Measurements from ENCODE around the gene STK17A. TPM values are rescaled to one million over a fixed set of nuclear protein-coding genes. Genes with fewer than 3 reads are reported as not detected.
"Not testable (repeated sequence)": the region's sequence is repeated elsewhere in the genome, so short reads cannot be mapped to it uniquely, and the experiment has no call there.

Gene STK17A
- total and polyA plus RNA-seq, 4 donors = 16.9 to 18.8 (median 18.0) TPM

GRCh38 chr7:43626695-43627094, 43.8 kb downstream of the STK17A start:
- Histone ChIP-seq H3K4me1 (ENCODE audit: control insufficient read depth, insufficient read depth, low read length) (no peaks in the 10 kb centered on the region), H3K36me3 (ENCODE audit: control insufficient read depth, insufficient read depth, low read length) (no peaks in the 10 kb centered on the region), H3K27ac (ENCODE audit: low read depth, low read length) (no peak overlapping the region), H3K4me3 (ENCODE audit: low read depth, low read length) (no peak overlapping the region), H3K9me3 (ENCODE audit: control insufficient read depth, insufficient read depth, low read length) (no peaks in the 10 kb centered on the region), H3K27me3 (ENCODE audit: control insufficient read depth, insufficient read depth, low read length) (no peaks in the 10 kb centered on the region)
- WGBS (ENCODE audit: insufficient coverage) = no CpG with 5 or more reads among the region's 2 CpGs
- DNase-seq (ENCODE audit: low read depth in 4 of 6, low spot score in 6 of 6) = no peak

DNA sequence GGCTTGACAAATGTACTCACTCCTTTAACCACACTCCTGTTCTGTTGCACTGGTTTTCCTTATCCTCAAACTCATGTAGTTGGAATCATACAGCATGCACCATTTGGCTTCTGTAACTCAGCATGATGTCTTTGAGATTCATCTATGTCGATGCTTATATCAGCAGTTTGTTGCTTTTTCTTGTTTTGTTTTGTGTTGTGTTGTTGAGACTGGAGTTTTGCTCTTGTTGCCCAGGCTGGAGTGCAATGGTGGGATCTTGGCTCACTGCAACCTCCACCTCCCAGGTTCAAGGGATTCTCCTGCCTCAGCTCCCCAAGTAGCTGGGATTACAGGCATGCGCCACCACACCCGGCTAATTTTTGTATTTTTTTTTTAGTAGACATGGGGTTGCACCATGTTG, 44.9 kb downstream of the STK17A start:
- H3K9me3 ChIP-seq (ENCODE audit: control insufficient read depth, insufficient read depth, low read length); H3K27ac ChIP-seq (ENCODE audit: low read depth, low read length); H3K4me3 ChIP-seq (ENCODE audit: low read depth, low read length); H3K4me1 ChIP-seq (ENCODE audit: control insufficient read depth, insufficient read depth, low read length); DNase-seq (ENCODE audit: low read depth in 4 of 6, low spot score in 6 of 6); H3K36me3 ChIP-seq (ENCODE audit: control insufficient read depth, insufficient read depth, low read length); H3K27me3 ChIP-seq (ENCODE audit: control insufficient read depth, insufficient read depth, low read length): not testable (repeated sequence)
- WGBS (ENCODE audit: insufficient coverage) = no CpG with 5 or more reads among the region's 3 CpGs

GRCh38 chr7:43628431-43628830, 45.5 kb downstream of the STK17A start:
- Histone ChIP-seq H3K4me3 (ENCODE audit: low read depth, low read length) (no peak overlapping the region), H3K36me3 (ENCODE audit: control insufficient read depth, insufficient read depth, low read length) (peaks cover 3% of the 10 kb centered on the region), H3K27me3 (ENCODE audit: control insufficient read depth, insufficient read depth, low read length) (no peaks in the 10 kb centered on the region), H3K4me1 (ENCODE audit: control insufficient read depth, insufficient read depth, low read length) (no peaks in the 10 kb centered on the region), H3K9me3 (ENCODE audit: control insufficient read depth, insufficient read depth, low read length) (no peaks in the 10 kb centered on the region), H3K27ac (ENCODE audit: low read depth, low read length) (no peak overlapping the region)
- WGBS (ENCODE audit: insufficient coverage) = 29% methylated on average over 1 of the region's 2 CpGs
- no peak for DNase-seq (ENCODE audit: low read depth in 4 of 6, low spot score in 6 of 6)

GRCh38 chr7:43629857-43630256, 46.9 kb downstream of the STK17A start:
- H3K36me3 ChIP-seq (ENCODE audit: control insufficient read depth, insufficient read depth, low read length) = peaks cover 10% of the 10 kb centered on the region
- no peaks in the 10 kb centered on the region for H3K27me3 ChIP-seq (ENCODE audit: control insufficient read depth, insufficient read depth, low read length)
- no peaks in the 10 kb centered on the region for H3K4me1 ChIP-seq (ENCODE audit: control insufficient read depth, insufficient read depth, low read length)
- WGBS (ENCODE audit: insufficient coverage) = 100% methylated on average over 2 of the region's 6 CpGs
- no peaks in the 10 kb centered on the region for H3K9me3 ChIP-seq (ENCODE audit: control insufficient read depth, insufficient read depth, low read length)
- DNase-seq (ENCODE audit: low read depth in 4 of 6, low spot score in 6 of 6) = no peak
- no peak overlapping the region for H3K4me3 ChIP-seq (ENCODE audit: low read depth, low read length)
- no peak overlapping the region for H3K27ac ChIP-seq (ENCODE audit: low read depth, low read length)

DNA sequence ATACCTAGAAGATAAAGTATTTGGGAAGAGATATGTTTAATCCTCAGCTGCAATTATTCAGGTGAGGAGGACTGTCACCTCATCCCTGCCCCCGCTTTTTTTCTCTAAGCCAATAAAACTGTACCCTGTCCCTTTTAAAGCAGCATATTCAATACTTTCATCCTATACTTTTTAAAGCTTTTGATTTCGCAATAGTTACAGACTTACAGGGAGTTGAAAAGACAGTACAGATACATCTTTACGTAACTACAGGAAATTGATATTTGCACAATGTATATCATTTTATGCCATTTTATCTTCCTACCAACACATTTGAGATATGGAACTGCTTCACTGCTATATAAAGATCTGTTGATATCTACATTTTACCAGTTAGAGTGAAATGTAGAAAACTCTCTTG, 47.6 kb downstream of the STK17A start:
- no peaks in the 10 kb centered on the region for H3K9me3 ChIP-seq (ENCODE audit: control insufficient read depth, insufficient read depth, low read length)
- no peak overlapping the region for H3K27ac ChIP-seq (ENCODE audit: low read depth, low read length)
- DNase-seq (ENCODE audit: low read depth in 4 of 6, low spot score in 6 of 6) = no peak
- no peaks in the 10 kb centered on the region for H3K27me3 ChIP-seq (ENCODE audit: control insufficient read depth, insufficient read depth, low read length)
- no peak overlapping the region for H3K4me3 ChIP-seq (ENCODE audit: low read depth, low read length)
- H3K4me1 ChIP-seq (ENCODE audit: control insufficient read depth, insufficient read depth, low read length) = no peaks in the 10 kb centered on the region
- WGBS (ENCODE audit: insufficient coverage) = no CpG with 5 or more reads among the region's 3 CpGs
- peaks cover 10% of the 10 kb centered on the region for H3K36me3 ChIP-seq (ENCODE audit: control insufficient read depth, insufficient read depth, low read length)

GRCh38 chr7:43631559-43631958, 48.7 kb downstream of the STK17A start:
- H3K27ac ChIP-seq (ENCODE audit: low read depth, low read length) = no peak overlapping the region
- H3K4me3 ChIP-seq (ENCODE audit: low read depth, low read length) = no peak overlapping the region
- peaks cover 10% of the 10 kb centered on the region for H3K36me3 ChIP-seq (ENCODE audit: control insufficient read depth, insufficient read depth, low read length)
- WGBS (ENCODE audit: insufficient coverage) = 100% methylated on average over 1 of the region's 2 CpGs
- no peaks in the 10 kb centered on the region for H3K27me3 ChIP-seq (ENCODE audit: control insufficient read depth, insufficient read depth, low read length)
- DNase-seq (ENCODE audit: low read depth in 4 of 6, low spot score in 6 of 6) = no peak
- H3K4me1 ChIP-seq (ENCODE audit: control insufficient read depth, insufficient read depth, low read length) = no peaks in the 10 kb centered on the region
- no peaks in the 10 kb centered on the region for H3K9me3 ChIP-seq (ENCODE audit: control insufficient read depth, insufficient read depth, low read length)

DNA sequence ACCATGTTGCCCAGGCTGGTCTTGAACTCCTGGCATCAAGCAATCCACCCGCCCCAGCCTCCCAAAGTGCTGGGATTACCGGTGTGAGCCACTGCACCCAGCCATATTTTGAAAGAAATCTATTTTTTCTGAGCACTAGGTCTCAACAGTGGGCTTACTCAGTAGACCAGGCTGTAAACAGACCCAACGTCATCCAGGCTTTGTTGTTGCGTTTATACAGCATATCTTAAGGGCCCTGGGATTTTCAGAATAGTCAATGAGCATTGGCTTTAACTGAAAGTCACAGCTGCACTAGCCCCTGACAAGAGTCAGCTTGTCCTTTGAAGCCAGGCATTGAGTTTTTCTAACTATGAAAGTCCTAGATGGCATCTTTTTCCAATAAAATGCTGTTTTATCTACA, 49.8 kb downstream of the STK17A start:
- Histone ChIP-seq H3K36me3 (ENCODE audit: control insufficient read depth, insufficient read depth, low read length) (peaks cover 12% of the 10 kb centered on the region), H3K27me3 (ENCODE audit: control insufficient read depth, insufficient read depth, low read length) (no peaks in the 10 kb centered on the region), H3K4me1 (ENCODE audit: control insufficient read depth, insufficient read depth, low read length) (no peaks in the 10 kb centered on the region), H3K4me3 (ENCODE audit: low read depth, low read length) (no peak overlapping the region), H3K9me3 (ENCODE audit: control insufficient read depth, insufficient read depth, low read length) (no peaks in the 10 kb centered on the region), H3K27ac (ENCODE audit: low read depth, low read length) (no peak overlapping the region)
- WGBS (ENCODE audit: insufficient coverage) = 95% methylated on average over 4 of the region's 4 CpGs
- DNase-seq (ENCODE audit: low read depth in 4 of 6, low spot score in 6 of 6) = no peak

DNA sequence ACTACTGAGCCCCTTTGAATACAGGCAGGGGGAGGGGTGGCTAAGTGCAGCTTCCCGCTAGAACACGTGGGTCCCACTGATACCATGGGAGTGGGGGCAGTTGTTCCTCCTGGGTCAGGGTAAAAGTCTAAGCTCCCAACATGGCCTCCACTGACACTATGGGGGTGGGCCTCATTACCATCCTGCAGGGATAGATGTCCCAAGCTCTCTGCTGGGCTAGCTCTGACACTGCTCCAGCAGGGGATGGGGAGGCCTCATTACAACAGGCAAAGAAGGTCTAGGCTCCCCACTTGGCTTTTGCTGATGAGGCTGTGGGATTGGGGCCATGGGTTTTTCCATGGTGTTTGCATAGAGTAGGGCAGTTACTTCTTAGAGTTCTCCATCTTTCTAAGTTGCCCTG, 51.5 kb downstream of the STK17A start:
- peaks cover 15% of the 10 kb centered on the region for H3K36me3 ChIP-seq (ENCODE audit: control insufficient read depth, insufficient read depth, low read length)
- WGBS (ENCODE audit: insufficient coverage) = no CpG with 5 or more reads among the region's 2 CpGs

GRCh38 chr7:43636093-43636492, 53.2 kb downstream of the STK17A start:
- no peak overlapping the region for H3K27ac ChIP-seq (ENCODE audit: low read depth, low read length)
- 100% methylated on average over 1 of the region's 6 CpGs for WGBS (ENCODE audit: insufficient coverage)
- H3K9me3 ChIP-seq (ENCODE audit: control insufficient read depth, insufficient read depth, low read length) = no peaks in the 10 kb centered on the region
- no peaks in the 10 kb centered on the region for H3K27me3 ChIP-seq (ENCODE audit: control insufficient read depth, insufficient read depth, low read length)
- H3K4me3 ChIP-seq (ENCODE audit: low read depth, low read length) = no peak overlapping the region
- H3K36me3 ChIP-seq (ENCODE audit: control insufficient read depth, insufficient read depth, low read length) = peaks cover 15% of the 10 kb centered on the region
- H3K4me1 ChIP-seq (ENCODE audit: control insufficient read depth, insufficient read depth, low read length) = peaks cover 8% of the 10 kb centered on the region
- no peak for DNase-seq (ENCODE audit: low read depth in 4 of 6, low spot score in 6 of 6)

More for the DNA sequence above, 51.5 kb downstream of the STK17A start:
- Histone ChIP-seq H3K27me3 (ENCODE audit: control insufficient read depth, insufficient read depth, low read length) (no peaks in the 10 kb centered on the region), H3K4me3 (ENCODE audit: low read depth, low read length) (no peak overlapping the region), H3K4me1 (ENCODE audit: control insufficient read depth, insufficient read depth, low read length) (no peaks in the 10 kb centered on the region), H3K27ac (ENCODE audit: low read depth, low read length) (no peak overlapping the region), H3K9me3 (ENCODE audit: control insufficient read depth, insufficient read depth, low read length) (no peaks in the 10 kb centered on the region)
- no peak for DNase-seq (ENCODE audit: low read depth in 4 of 6, low spot score in 6 of 6)

- no CpG with 5 or more reads among the region's 4 CpGs for WGBS (ENCODE audit: insufficient coverage)
- peaks cover 15% of the 10 kb centered on the region for H3K36me3 ChIP-seq (ENCODE audit: control insufficient read depth, insufficient read depth, low read length)
- no peaks in the 10 kb centered on the region for H3K9me3 ChIP-seq (ENCODE audit: control insufficient read depth, insufficient read depth, low read length)
- H3K4me3 ChIP-seq (ENCODE audit: low read depth, low read length) = no peak overlapping the region
- peaks cover 8% of the 10 kb centered on the region for H3K4me1 ChIP-seq (ENCODE audit: control insufficient read depth, insufficient read depth, low read length)
- no peak overlapping the region for H3K27ac ChIP-seq (ENCODE audit: low read depth, low read length)
- no peak for DNase-seq (ENCODE audit: low read depth in 4 of 6, low spot score in 6 of 6)
- no peaks in the 10 kb centered on the region for H3K27me3 ChIP-seq (ENCODE audit: control insufficient read depth, insufficient read depth, low read length)
Measured at GRCh38 chr7:43637114-43637806, 54.4 kb downstream of the STK17A start.
